WTC11 (cell line): ENCODE results near the gene TSPAN32. TPM values are rescaled to one million over a fixed set of nuclear protein-coding genes. Genes with fewer than 3 reads are reported as not detected.

Experiments used
- ATAC-seq: fragments of 200-7000 bp; cut with Tn5 transposase; 2 replicates; pipeline ENCODE4 v1.10.0; 2021; ENCODE audit warnings: mild to moderate bottlenecking, moderate library complexity
- CTCF ChIA-PET: fragments of 300-600 bp; sonication (Branson Sonifier 250); formaldehyde crosslinking; loops from one replicate; lab custom pipeline; 2021; ENCODE audit warnings: antibody characterized with exemption; lab: Charles Lee
- POLR2A ChIA-PET: fragments of 350-600 bp; sonication (Branson Sonifier 250); formaldehyde crosslinking; loops from one replicate; lab custom pipeline; 2021; ENCODE audit warnings: antibody characterized with exemption; lab: Charles Lee
- DNase-seq: peaks from one replicate; pipeline ENCODE4 v3.0.0; 2021; ENCODE audit warnings: low spot score
- H3K27ac Mint-ChIP-seq: 2 replicates; pipeline ENCODE4 v1.8.0; 2021; ENCODE audit warnings: mixed read lengths
- H3K27me3 Mint-ChIP-seq: 2 replicates; pipeline ENCODE4 v1.8.0; 2021; ENCODE audit warnings: low read depth, mild to moderate bottlenecking, moderate library complexity, mixed read lengths
- H3K36me3 Mint-ChIP-seq: 2 replicates; pipeline ENCODE4 v1.8.0; 2021; ENCODE audit warnings: mixed read lengths
- H3K4me1 Mint-ChIP-seq: 2 replicates; pipeline ENCODE4 v1.8.0; 2022; ENCODE audit warnings: mixed read lengths
- H3K4me3 Mint-ChIP-seq: 2 replicates; pipeline ENCODE4 v1.8.0; 2021; ENCODE audit warnings: mild to moderate bottlenecking, moderate library complexity, mixed read lengths
- H3K9me3 Mint-ChIP-seq: 2 replicates; pipeline ENCODE4 v1.8.0; 2021; ENCODE audit warnings: mixed read lengths
- CBFB ChIP-seq: sonication (generic); formaldehyde crosslinking; IDR thresholded peaks from 2 replicates; pipeline ENCODE4 v1.8.1; 2022; ENCODE audit warnings: mild to moderate bottlenecking, low read depth, missing genetic modification reagents
- CREB1 ChIP-seq: sonication (generic); formaldehyde crosslinking; IDR thresholded peaks from 2 replicates; pipeline ENCODE4 v1.8.0; 2023; ENCODE audit warnings: mild to moderate bottlenecking, missing genetic modification reagents
- CREM ChIP-seq: sonication (generic); formaldehyde crosslinking; IDR thresholded peaks from 2 replicates; pipeline ENCODE4 v1.8.1; 2022; ENCODE audit warnings: mild to moderate bottlenecking, missing genetic modification reagents, moderate library complexity
- EMX1 ChIP-seq: fragments of 250-450 bp; sonication (Bioruptor Pico); IDR thresholded peaks from 2 replicates; pipeline ENCODE4 v1.8.0; 2021; ENCODE audit warnings: mild to moderate bottlenecking
- ESRRA ChIP-seq: sonication (generic); formaldehyde crosslinking; IDR thresholded peaks from 2 replicates; pipeline ENCODE4 v1.8.1; 2022; ENCODE audit warnings: mild to moderate bottlenecking, missing genetic modification reagents, borderline replicate concordance
- ETV6 ChIP-seq: sonication (generic); formaldehyde crosslinking; IDR thresholded peaks from 2 replicates; pipeline ENCODE4 v1.8.1; 2022; ENCODE audit warnings: mild to moderate bottlenecking, missing genetic modification reagents
- FOXK1 ChIP-seq: sonication (generic); formaldehyde crosslinking; IDR thresholded peaks from 2 replicates; pipeline ENCODE4 v1.8.0; 2022; ENCODE audit warnings: mild to moderate bottlenecking, moderate library complexity, missing genetic modification reagents
- GRHL2 ChIP-seq: fragments of 250-450 bp; sonication (Bioruptor Pico); IDR thresholded peaks from 2 replicates; pipeline ENCODE4 v1.8.0; 2022; ENCODE audit warnings: mild to moderate bottlenecking, moderate library complexity; ENCODE audit not compliant: insufficient replicate concordance, severe bottlenecking
- IRF2 ChIP-seq: sonication (generic); formaldehyde crosslinking; IDR thresholded peaks from 2 replicates; pipeline ENCODE4 v1.8.0; 2022; ENCODE audit warnings: low read depth, missing genetic modification reagents, borderline replicate concordance
- JUN ChIP-seq: sonication (generic); formaldehyde crosslinking; IDR thresholded peaks from 2 replicates; pipeline ENCODE4 v1.8.0; 2023; ENCODE audit warnings: mild to moderate bottlenecking, missing genetic modification reagents
- MXD4 ChIP-seq: fragments of 250-450 bp; sonication (Bioruptor Pico); IDR thresholded peaks from 2 replicates; pipeline ENCODE4 v1.8.0; 2021; ENCODE audit warnings: mild to moderate bottlenecking, moderate library complexity, borderline replicate concordance
- NR1H2 ChIP-seq: sonication (generic); formaldehyde crosslinking; IDR thresholded peaks from 2 replicates; pipeline ENCODE4 v1.9.0; 2021; ENCODE audit warnings: mild to moderate bottlenecking, moderate library complexity, missing genetic modification reagents
- RELA ChIP-seq: sonication (generic); formaldehyde crosslinking; IDR thresholded peaks from 2 replicates; pipeline ENCODE4 v1.8.1; 2022; ENCODE audit warnings: missing genetic modification reagents, mild to moderate bottlenecking, borderline replicate concordance
- TP53 ChIP-seq: sonication (generic); formaldehyde crosslinking; IDR thresholded peaks from 2 replicates; pipeline ENCODE4 v1.8.1; 2023; ENCODE audit warnings: mild to moderate bottlenecking, missing genetic modification reagents
- ZBTB21 ChIP-seq: sonication (generic); formaldehyde crosslinking; IDR thresholded peaks from 2 replicates; pipeline ENCODE4 v1.8.1; 2023; ENCODE audit warnings: mild to moderate bottlenecking, missing genetic modification reagents, borderline replicate concordance
- total RNA-seq: library from RNA; stranded (reverse); gene quantifications from 3 replicates; pipeline ENCODE4 v1.2.3, GENCODE V29; 2021
- TF ChIP-seq, protein P1 (sequence below): sonication (generic); formaldehyde crosslinking; IDR thresholded peaks from 2 replicates; pipeline ENCODE4 v1.8.0; 2022; ENCODE audit warnings: mild to moderate bottlenecking, missing genetic modification reagents
- TF ChIP-seq, protein P2 (sequence below): sonication (generic); formaldehyde crosslinking; conservative IDR thresholded peaks from 2 replicates; pipeline ENCODE4 v1.8.1; 2023; ENCODE audit warnings: mild to moderate bottlenecking, low read depth, missing genetic modification reagents, moderate library complexity
- TF ChIP-seq, protein P3 (sequence below): sonication (generic); formaldehyde crosslinking; IDR thresholded peaks from 2 replicates; pipeline ENCODE4 v1.8.1; 2022; ENCODE audit warnings: mild to moderate bottlenecking, missing genetic modification reagents, moderate library complexity, borderline replicate concordance
- TF ChIP-seq, protein P4 (sequence below): sonication (generic); formaldehyde crosslinking; IDR thresholded peaks from 2 replicates; pipeline ENCODE4 v1.8.1; 2022; ENCODE audit warnings: low read depth, mild to moderate bottlenecking, moderate library complexity, missing genetic modification reagents, borderline replicate concordance

The TSPAN32 gene
- total RNA-seq, 1 experiment from 2014 or later: not detected

DNA sequence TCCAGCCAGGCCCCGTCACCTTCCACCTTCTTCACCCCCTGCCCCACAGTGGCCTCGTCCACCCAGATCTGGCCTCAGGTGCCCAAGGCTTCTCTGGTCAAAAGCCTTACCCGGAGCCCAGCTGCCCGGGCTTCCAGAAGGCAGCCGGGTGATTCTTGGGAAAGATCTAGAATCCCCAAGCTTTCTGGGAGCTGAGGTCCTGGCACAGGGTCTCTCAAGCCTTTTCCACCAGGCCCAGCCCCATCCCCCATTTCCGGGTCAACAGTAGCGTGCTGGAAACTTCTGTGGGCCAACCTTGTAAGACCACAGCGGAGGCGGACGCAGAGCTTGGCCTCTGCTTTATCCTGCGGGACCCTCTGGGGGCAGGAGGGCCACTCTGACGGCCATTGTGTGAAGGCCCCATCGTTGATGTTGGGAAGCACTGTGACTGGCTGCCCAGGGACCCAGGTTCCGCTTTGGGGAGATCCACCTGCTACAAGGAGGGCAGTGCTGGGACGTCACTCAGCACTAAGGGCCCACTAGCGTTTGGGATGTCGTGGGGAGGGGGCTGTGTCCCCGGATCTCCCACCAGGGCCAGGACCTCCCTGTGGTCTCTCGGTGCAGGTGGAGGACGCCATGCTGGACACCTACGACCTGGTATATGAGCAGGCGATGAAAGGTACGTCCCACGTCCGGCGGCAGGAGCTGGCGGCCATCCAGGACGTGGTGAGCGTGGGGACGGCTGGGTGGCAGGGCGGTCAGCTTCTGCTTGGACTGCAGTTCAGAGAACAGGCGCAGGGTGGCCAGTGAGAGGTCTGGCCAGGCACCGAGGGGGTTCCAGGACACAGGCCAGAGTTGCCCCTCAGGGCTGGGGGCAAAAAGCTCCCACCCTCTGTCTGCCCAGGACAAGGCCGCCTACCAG, 11.5 kb downstream of the TSPAN32 start:
- no peak for ATAC-seq
- no peaks in the 10 kb centered on the region for H3K36me3 Mint-ChIP-seq
- no peak overlapping the region for H3K4me3 Mint-ChIP-seq
- POLR2A ChIA-PET: interaction anchor here (1.1 kb wide), 1 partner anchor 64 kb away, joined by 3 read pairs; the partner anchor contains the start of gene CD81
- DNase-seq: no peak
- no peaks in the 10 kb centered on the region; the same call in 1 of the 2 replicates for H3K27me3 Mint-ChIP-seq
- no peak for TF ChIP-seq CREB1 (CRISPR knock-in tag)
- TF ChIP-seq TP53 (CRISPR knock-in tag): no peak
- TF ChIP-seq IRF2: no peak
- no peak for TF ChIP-seq GRHL2
- TF ChIP-seq FOXK1 (CRISPR knock-in tag): no peak
- no peak for TF ChIP-seq ETV6 (CRISPR knock-in tag)
- TF ChIP-seq NR1H2 (CRISPR knock-in tag): no peak
- CTCF ChIA-PET: interaction anchor here (1.0 to 2.1 kb wide), 2 partner anchors 8 to 107 kb away, joined by 6 to 11 read pairs; no protein-coding TSS in a partner anchor
- H3K4me1 Mint-ChIP-seq: no peaks in the 10 kb centered on the region
- H3K9me3 Mint-ChIP-seq: peaks cover 4% of the 10 kb centered on the region; the same call in 1 of the 2 replicates
- H3K27ac Mint-ChIP-seq: no peak overlapping the region

DNA sequence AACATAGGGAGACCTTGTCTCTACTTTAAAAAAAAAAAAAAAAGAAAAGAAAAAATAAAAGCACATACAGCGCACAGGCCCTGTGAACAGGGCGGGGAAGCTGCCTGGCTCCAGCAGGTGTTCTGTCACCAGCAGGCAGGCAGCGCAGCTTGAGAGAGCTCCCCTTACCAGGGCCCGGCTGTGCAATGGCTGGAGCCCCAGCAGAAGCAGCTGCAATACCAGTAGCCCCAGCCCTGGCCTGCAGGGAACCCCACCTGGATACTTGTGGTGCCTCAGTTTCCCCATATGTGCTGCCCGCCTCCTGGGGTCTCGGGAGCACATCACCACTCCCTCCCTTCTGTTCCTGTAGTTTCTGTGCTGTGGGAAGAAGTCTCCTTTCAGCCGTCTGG, 12.3 kb downstream of the TSPAN32 start:
- H3K27me3 Mint-ChIP-seq: no peaks in the 10 kb centered on the region; the same call in 1 of the 2 replicates
- H3K27ac Mint-ChIP-seq: no peak overlapping the region
- peaks cover 4% of the 10 kb centered on the region; the same call in 1 of the 2 replicates for H3K9me3 Mint-ChIP-seq
- no peak for TF ChIP-seq FOXK1 (CRISPR knock-in tag)
- TF ChIP-seq, protein P1, sequence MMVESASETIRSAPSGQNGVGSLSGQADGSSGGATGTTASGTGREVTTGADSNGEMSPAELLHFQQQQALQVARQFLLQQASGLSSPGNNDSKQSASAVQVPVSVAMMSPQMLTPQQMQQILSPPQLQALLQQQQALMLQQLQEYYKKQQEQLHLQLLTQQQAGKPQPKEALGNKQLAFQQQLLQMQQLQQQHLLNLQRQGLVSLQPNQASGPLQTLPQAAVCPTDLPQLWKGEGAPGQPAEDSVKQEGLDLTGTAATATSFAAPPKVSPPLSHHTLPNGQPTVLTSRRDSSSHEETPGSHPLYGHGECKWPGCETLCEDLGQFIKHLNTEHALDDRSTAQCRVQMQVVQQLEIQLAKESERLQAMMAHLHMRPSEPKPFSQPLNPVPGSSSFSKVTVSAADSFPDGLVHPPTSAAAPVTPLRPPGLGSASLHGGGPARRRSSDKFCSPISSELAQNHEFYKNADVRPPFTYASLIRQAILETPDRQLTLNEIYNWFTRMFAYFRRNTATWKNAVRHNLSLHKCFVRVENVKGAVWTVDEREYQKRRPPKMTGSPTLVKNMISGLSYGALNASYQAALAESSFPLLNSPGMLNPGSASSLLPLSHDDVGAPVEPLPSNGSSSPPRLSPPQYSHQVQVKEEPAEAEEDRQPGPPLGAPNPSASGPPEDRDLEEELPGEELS: no peak
- TF ChIP-seq CREM: no peak
- no peak for TF ChIP-seq RELA (CRISPR knock-in tag)
- TF ChIP-seq ESRRA (CRISPR knock-in tag): no peak
- no peak for TF ChIP-seq CBFB (CRISPR knock-in tag)
- TF ChIP-seq, protein P2, sequence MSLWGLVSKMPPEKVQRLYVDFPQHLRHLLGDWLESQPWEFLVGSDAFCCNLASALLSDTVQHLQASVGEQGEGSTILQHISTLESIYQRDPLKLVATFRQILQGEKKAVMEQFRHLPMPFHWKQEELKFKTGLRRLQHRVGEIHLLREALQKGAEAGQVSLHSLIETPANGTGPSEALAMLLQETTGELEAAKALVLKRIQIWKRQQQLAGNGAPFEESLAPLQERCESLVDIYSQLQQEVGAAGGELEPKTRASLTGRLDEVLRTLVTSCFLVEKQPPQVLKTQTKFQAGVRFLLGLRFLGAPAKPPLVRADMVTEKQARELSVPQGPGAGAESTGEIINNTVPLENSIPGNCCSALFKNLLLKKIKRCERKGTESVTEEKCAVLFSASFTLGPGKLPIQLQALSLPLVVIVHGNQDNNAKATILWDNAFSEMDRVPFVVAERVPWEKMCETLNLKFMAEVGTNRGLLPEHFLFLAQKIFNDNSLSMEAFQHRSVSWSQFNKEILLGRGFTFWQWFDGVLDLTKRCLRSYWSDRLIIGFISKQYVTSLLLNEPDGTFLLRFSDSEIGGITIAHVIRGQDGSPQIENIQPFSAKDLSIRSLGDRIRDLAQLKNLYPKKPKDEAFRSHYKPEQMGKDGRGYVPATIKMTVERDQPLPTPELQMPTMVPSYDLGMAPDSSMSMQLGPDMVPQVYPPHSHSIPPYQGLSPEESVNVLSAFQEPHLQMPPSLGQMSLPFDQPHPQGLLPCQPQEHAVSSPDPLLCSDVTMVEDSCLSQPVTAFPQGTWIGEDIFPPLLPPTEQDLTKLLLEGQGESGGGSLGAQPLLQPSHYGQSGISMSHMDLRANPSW (CRISPR knock-in tag): no peak
- TF ChIP-seq JUN (CRISPR knock-in tag): no peak
- no peak for TF ChIP-seq EMX1 (CRISPR knock-in tag)
- no peak for TF ChIP-seq ZBTB21
- TF ChIP-seq, protein P3, sequence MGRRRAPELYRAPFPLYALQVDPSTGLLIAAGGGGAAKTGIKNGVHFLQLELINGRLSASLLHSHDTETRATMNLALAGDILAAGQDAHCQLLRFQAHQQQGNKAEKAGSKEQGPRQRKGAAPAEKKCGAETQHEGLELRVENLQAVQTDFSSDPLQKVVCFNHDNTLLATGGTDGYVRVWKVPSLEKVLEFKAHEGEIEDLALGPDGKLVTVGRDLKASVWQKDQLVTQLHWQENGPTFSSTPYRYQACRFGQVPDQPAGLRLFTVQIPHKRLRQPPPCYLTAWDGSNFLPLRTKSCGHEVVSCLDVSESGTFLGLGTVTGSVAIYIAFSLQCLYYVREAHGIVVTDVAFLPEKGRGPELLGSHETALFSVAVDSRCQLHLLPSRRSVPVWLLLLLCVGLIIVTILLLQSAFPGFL (CRISPR knock-in tag): no peak
- TF ChIP-seq CREB1 (CRISPR knock-in tag): no peak
- TF ChIP-seq, protein P4, sequence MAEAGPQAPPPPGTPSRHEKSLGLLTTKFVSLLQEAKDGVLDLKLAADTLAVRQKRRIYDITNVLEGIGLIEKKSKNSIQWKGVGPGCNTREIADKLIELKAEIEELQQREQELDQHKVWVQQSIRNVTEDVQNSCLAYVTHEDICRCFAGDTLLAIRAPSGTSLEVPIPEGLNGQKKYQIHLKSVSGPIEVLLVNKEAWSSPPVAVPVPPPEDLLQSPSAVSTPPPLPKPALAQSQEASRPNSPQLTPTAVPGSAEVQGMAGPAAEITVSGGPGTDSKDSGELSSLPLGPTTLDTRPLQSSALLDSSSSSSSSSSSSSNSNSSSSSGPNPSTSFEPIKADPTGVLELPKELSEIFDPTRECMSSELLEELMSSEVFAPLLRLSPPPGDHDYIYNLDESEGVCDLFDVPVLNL: no peak
- TF ChIP-seq MXD4 (CRISPR knock-in tag): no peak
- no peak for DNase-seq
- no peaks in the 10 kb centered on the region for H3K4me1 Mint-ChIP-seq
- no peak overlapping the region for H3K4me3 Mint-ChIP-seq
- POLR2A ChIA-PET: interaction anchor here (1.1 kb wide), 1 partner anchor 63 kb away, joined by 3 read pairs; the partner anchor contains the start of gene CD81
- CTCF ChIA-PET: interaction anchor here (1.0 to 2.1 kb wide), 2 partner anchors 9 to 106 kb away, joined by 6 to 11 read pairs; no protein-coding TSS in a partner anchor
- no peak for ATAC-seq
- H3K36me3 Mint-ChIP-seq: no peaks in the 10 kb centered on the region
